ENCODE results near the gene SGCD. TPM values are rescaled to one million over a fixed set of nuclear protein-coding genes. Genes with fewer than 3 reads are reported as not detected.
A peak's percentile ranks its signal among the peaks of the same experiment; 100 is the strongest.

SGCD gene
- total RNA-seq, 1 experiment from 2014 or later, result 0.30 TPM

- no peak for DNase-seq (ENCODE audit: extremely low read depth, low read depth)
Measured at GRCh38 chr5:156399323-156399722, 72.4 kb downstream of the SGCD start.

GRCh38 chr5:156400231-156400986, 73.4 kb downstream of the SGCD start:
- DNase-seq (ENCODE audit: extremely low read depth, low read depth), result no peak

- DNase-seq (ENCODE audit: extremely low read depth, low read depth), result no peak
Measured at GRCh38 chr5:156401804-156402203, 74.8 kb downstream of the SGCD start.

GRCh38 chr5:156402387-156402921, 75.5 kb downstream of the SGCD start:
- no peak for DNase-seq (ENCODE audit: extremely low read depth, low read depth)

- DNase-seq (ENCODE audit: extremely low read depth, low read depth), result no peak
Measured at GRCh38 chr5:156405988-156406387, 79.0 kb downstream of the SGCD start.

- DNase-seq (ENCODE audit: extremely low read depth, low read depth), result no peak
Measured at GRCh38 chr5:156407251-156407650, 80.3 kb downstream of the SGCD start.

- no peak for DNase-seq (ENCODE audit: extremely low read depth, low read depth)
Measured at GRCh38 chr5:156409834-156410233, 82.9 kb downstream of the SGCD start.

- peak; percentile 5 for DNase-seq (ENCODE audit: extremely low read depth, low read depth)
Measured at GRCh38 chr5:156411185-156411613, 84.2 kb downstream of the SGCD start.

GRCh38 chr5:156411957-156412356, 85.0 kb downstream of the SGCD start:
- no peak for DNase-seq (ENCODE audit: extremely low read depth, low read depth)

GRCh38 chr5:156414391-156414790, 87.4 kb downstream of the SGCD start:
- peak; percentile 30 for DNase-seq (ENCODE audit: extremely low read depth, low read depth)

- DNase-seq (ENCODE audit: extremely low read depth, low read depth), result no peak
Measured at GRCh38 chr5:156419661-156420060, 92.7 kb downstream of the SGCD start.

- DNase-seq (ENCODE audit: extremely low read depth, low read depth), result no peak
Measured at GRCh38 chr5:156420665-156421064, 93.7 kb downstream of the SGCD start.

- no peak for DNase-seq (ENCODE audit: extremely low read depth, low read depth)
Measured at GRCh38 chr5:156421798-156422197, 94.8 kb downstream of the SGCD start.

- no peak for DNase-seq (ENCODE audit: extremely low read depth, low read depth)
Measured at GRCh38 chr5:156423597-156423996, 96.6 kb downstream of the SGCD start.

- no peak for DNase-seq (ENCODE audit: extremely low read depth, low read depth)
Measured at GRCh38 chr5:156427315-156427714, 100.4 kb downstream of the SGCD start.

- no peak for DNase-seq (ENCODE audit: extremely low read depth, low read depth)
Measured at GRCh38 chr5:156431956-156432829, 105.2 kb downstream of the SGCD start.

- no peak for DNase-seq (ENCODE audit: extremely low read depth, low read depth)
Measured at GRCh38 chr5:156432830-156433105, 105.8 kb downstream of the SGCD start.

GRCh38 chr5:156434471-156434870, 107.5 kb downstream of the SGCD start:
- DNase-seq (ENCODE audit: extremely low read depth, low read depth), result no peak

- DNase-seq (ENCODE audit: extremely low read depth, low read depth), result no peak
Measured at GRCh38 chr5:156435101-156435500, 108.1 kb downstream of the SGCD start.

GRCh38 chr5:156438076-156438475, 111.1 kb downstream of the SGCD start:
- DNase-seq (ENCODE audit: extremely low read depth, low read depth), result no peak

- no peak for DNase-seq (ENCODE audit: extremely low read depth, low read depth)
Measured at GRCh38 chr5:156444753-156445291, 117.9 kb downstream of the SGCD start.

GRCh38 chr5:156446526-156446925, 119.6 kb downstream of the SGCD start:
- DNase-seq (ENCODE audit: extremely low read depth, low read depth), result no peak

Data from NCI-H460 (cell line).